Endometrial microvascular endothelial cells (primary cell): ENCODE measurements around the gene TPST1. TPM values are rescaled to one million over a fixed set of nuclear protein-coding genes. Genes with fewer than 3 reads are reported as not detected.

Source experiments
- in situ Hi-C: cut with HindIII; loops from 2 replicates; pipeline ENCODE4 v1.10.0; 2017; ENCODE audit warnings: low sequenced_read_pairs, low pct_unique_long_range_greater_than_20kb; ENCODE audit errors: inconsistent ontology term
- total RNA-seq: library from RNA; depleted of rRNA; stranded (reverse); fragments of >200 nt; gene quantifications from one replicate; pipeline ENCODE4 v1.2.3, GENCODE V29; 2015; ENCODE audit errors: inconsistent ontology term

The TPST1 gene
- total RNA-seq, 1 donor from 2014 or later: 32.1 TPM

GRCh38 chr7:66269978-66270377 is 64.8 kb downstream of the TPST1 start:
- in situ Hi-C loops: no loop called here

GRCh38 chr7:66272321-66272720 is 67.2 kb downstream of the TPST1 start:
- in situ Hi-C loops: no loop called here

GRCh38 chr7:66276363-66276762 is 71.2 kb downstream of the TPST1 start:
- in situ Hi-C loops: no loop called here

GRCh38 chr7:66277492-66277891 is 72.4 kb downstream of the TPST1 start:
- in situ Hi-C loops: no loop called here

GRCh38 chr7:66279912-66280311 is 74.8 kb downstream of the TPST1 start:
- in situ Hi-C loops: no loop called here

GRCh38 chr7:66281678-66282590 is 76.8 kb downstream of the TPST1 start:
- in situ Hi-C loops: no loop called here

- in situ Hi-C loops: no loop called here
Observed at GRCh38 chr7:66282591-66282935, 77.4 kb downstream of the TPST1 start.

GRCh38 chr7:66283003-66283920 is 78.1 kb downstream of the TPST1 start:
- in situ Hi-C loops: no loop called here

GRCh38 chr7:66296001-66296521 is 90.9 kb downstream of the TPST1 start:
- in situ Hi-C loops: no loop called here

- in situ Hi-C loops: no loop called here
Observed at GRCh38 chr7:66296557-66296956, 91.4 kb downstream of the TPST1 start.

GRCh38 chr7:66297579-66297978 is 92.4 kb downstream of the TPST1 start:
- in situ Hi-C loops: no loop called here

GRCh38 chr7:66301249-66301648 is 96.1 kb downstream of the TPST1 start:
- in situ Hi-C loops: no loop called here

- in situ Hi-C loops: no loop called here
Observed at GRCh38 chr7:66301737-66302136, 96.6 kb downstream of the TPST1 start.

GRCh38 chr7:66303454-66304155 is 98.5 kb downstream of the TPST1 start:
- in situ Hi-C loops: no loop called here

- in situ Hi-C loops: no loop called here
Observed at GRCh38 chr7:66304536-66304935, 99.4 kb downstream of the TPST1 start.

GRCh38 chr7:66306243-66306642 is 101.1 kb downstream of the TPST1 start:
- in situ Hi-C loops: no loop called here

- in situ Hi-C loops: no loop called here
Observed at GRCh38 chr7:66307591-66308215, 102.6 kb downstream of the TPST1 start.

GRCh38 chr7:66308411-66308810 is 103.3 kb downstream of the TPST1 start:
- in situ Hi-C loops: no loop called here

GRCh38 chr7:66310620-66311019 is 105.5 kb downstream of the TPST1 start:
- in situ Hi-C loops: no loop called here
